ENCODE results near the gene ZBTB11.
A peak's percentile ranks its signal among the peaks of the same experiment; 100 is the strongest.

GRCh38 chr3:101724329-101725193 is 47.6 kb upstream of the ZBTB11 start, which contains the start of gene CEP97:
- TF ChIP-seq EP300 (IDR thresholded peaks at IDR 0.05) (peak in 1 of 4 donors; percentile 5), POLR2AphosphoS5 (IDR thresholded peaks at IDR 0.05) (peak in 3 of 4 donors; percentile 55 to 72 (median 63)), POLR2A (IDR thresholded peaks at IDR 0.05) (no peak)

Measured in sigmoid colon (tissue), 4 donors.